Measurements from ENCODE around the gene IFNA2. TPM values are rescaled to one million over a fixed set of nuclear protein-coding genes. Genes with fewer than 3 reads are reported as not detected.
A peak's percentile ranks its signal among the peaks of the same experiment; 100 is the strongest.

The IFNA2 gene
- total and polyA plus RNA-seq, 2 donors, result not detected

GRCh38 chr9:21357479-21358460 is 27.4 kb downstream of the IFNA2 start:
- 41% methylated on average over 7 of the region's 7 CpGs for WGBS

GRCh38 chr9:21350787-21351186 is 34.4 kb downstream of the IFNA2 start, which contains the start of gene IFNA6:
Gene IFNA6 (minus strand): TSS chr9:21350887. CDS start chr9:21350887, 0 bp downstream.
- Histone ChIP-seq H3K4me1 (ENCODE audit: control insufficient read depth in 2 of 2, insufficient read depth in 2 of 2, low read length in 2 of 2) (no peaks in the 10 kb centered on the region), H3K27me3 (ENCODE audit: control insufficient read depth in 2 of 2, insufficient read depth in 1 of 2, low read length in 1 of 2) (no peaks in the 10 kb centered on the region), H3K36me3 (ENCODE audit: control insufficient read depth in 2 of 2, insufficient read depth in 2 of 2, low read length in 1 of 2) (no peaks in the 10 kb centered on the region), H3K4me3 (ENCODE audit: low read length in 2 of 2) (no peak within 1 kb of the TSS), H3K9me3 (ENCODE audit: control insufficient read depth in 2 of 2, insufficient read depth in 1 of 2, low read length in 1 of 2) (no peaks in the 10 kb centered on the region), H3K27ac (ENCODE audit: low read depth in 1 of 2, low read length in 1 of 2) (no peak within 1 kb of the TSS)
- no peak for DNase-seq (ENCODE audit: low read depth in 6 of 9, low spot score in 9 of 9)
- WGBS, result 97% methylated on average over 1 of the region's 1 CpG

More at GRCh38 chr9:21357479-21358460, 27.4 kb downstream of the IFNA2 start:
- no peak overlapping the region for H3K27ac ChIP-seq (ENCODE audit: low read depth in 1 of 2, low read length in 1 of 2)
- DNase-seq (ENCODE audit: low read depth in 6 of 9, low spot score in 9 of 9), result peak in 6 of 9 donors; percentile 9 to 63 (median 24)
- H3K9me3 ChIP-seq (ENCODE audit: control insufficient read depth in 2 of 2, insufficient read depth in 1 of 2, low read length in 1 of 2), result no peaks in the 10 kb centered on the region
- H3K27me3 ChIP-seq (ENCODE audit: control insufficient read depth in 2 of 2, insufficient read depth in 1 of 2, low read length in 1 of 2), result no peaks in the 10 kb centered on the region
- H3K4me3 ChIP-seq (ENCODE audit: low read length in 2 of 2), result no peak overlapping the region
- peaks cover 0 to 3% of the 10 kb centered on the region in 2 donors for H3K4me1 ChIP-seq (ENCODE audit: control insufficient read depth in 2 of 2, insufficient read depth in 2 of 2, low read length in 2 of 2)
- H3K36me3 ChIP-seq (ENCODE audit: control insufficient read depth in 2 of 2, insufficient read depth in 2 of 2, low read length in 1 of 2), result no peaks in the 10 kb centered on the region

GRCh38 chr9:21348430-21348970 is 36.7 kb downstream of the IFNA2 start:
- DNase-seq (ENCODE audit: low read depth in 6 of 9, low spot score in 9 of 9), result no peak
- H3K4me1 ChIP-seq (ENCODE audit: control insufficient read depth in 2 of 2, insufficient read depth in 2 of 2, low read length in 2 of 2), result no peaks in the 10 kb centered on the region
- no peaks in the 10 kb centered on the region for H3K36me3 ChIP-seq (ENCODE audit: control insufficient read depth in 2 of 2, insufficient read depth in 2 of 2, low read length in 1 of 2)
- WGBS, result 94% methylated on average over 3 of the region's 3 CpGs
- H3K4me3 ChIP-seq (ENCODE audit: low read length in 2 of 2), result no peak overlapping the region
- H3K27ac ChIP-seq (ENCODE audit: low read depth in 1 of 2, low read length in 1 of 2), result no peak overlapping the region
- H3K9me3 ChIP-seq (ENCODE audit: control insufficient read depth in 2 of 2, insufficient read depth in 1 of 2, low read length in 1 of 2), result no peaks in the 10 kb centered on the region
- H3K27me3 ChIP-seq (ENCODE audit: control insufficient read depth in 2 of 2, insufficient read depth in 1 of 2, low read length in 1 of 2), result no peaks in the 10 kb centered on the region

DNA sequence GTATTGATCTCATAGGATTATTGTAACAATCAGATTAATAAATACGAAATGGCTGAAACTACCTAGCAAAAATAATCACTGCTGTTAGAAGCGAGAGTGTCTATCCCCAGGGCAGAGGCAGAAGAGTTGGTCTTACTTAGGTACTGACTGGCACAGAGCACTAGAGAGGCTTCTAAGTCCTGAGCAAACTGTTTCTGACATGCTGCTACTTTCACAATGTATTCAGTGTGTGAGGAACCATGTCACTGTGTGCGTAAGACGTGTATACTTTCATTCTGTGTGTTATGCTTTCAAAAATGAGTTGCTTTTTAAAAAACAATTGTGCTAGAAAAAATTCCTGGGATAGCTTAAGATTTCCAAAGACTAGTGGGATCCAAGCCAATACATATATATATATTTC is 44.5 kb downstream of the IFNA2 start:
- no peaks in the 10 kb centered on the region for H3K36me3 ChIP-seq (ENCODE audit: control insufficient read depth in 2 of 2, insufficient read depth in 2 of 2, low read length in 1 of 2)
- 98% methylated on average over 4 of the region's 4 CpGs for WGBS
- no peaks in the 10 kb centered on the region for H3K4me1 ChIP-seq (ENCODE audit: control insufficient read depth in 2 of 2, insufficient read depth in 2 of 2, low read length in 2 of 2)
- no peaks in the 10 kb centered on the region for H3K27me3 ChIP-seq (ENCODE audit: control insufficient read depth in 2 of 2, insufficient read depth in 1 of 2, low read length in 1 of 2)
- DNase-seq (ENCODE audit: low read depth in 6 of 9, low spot score in 9 of 9), result no peak
- no peak overlapping the region for H3K4me3 ChIP-seq (ENCODE audit: low read length in 2 of 2)
- H3K9me3 ChIP-seq (ENCODE audit: control insufficient read depth in 2 of 2, insufficient read depth in 1 of 2, low read length in 1 of 2), result no peaks in the 10 kb centered on the region
- no peak overlapping the region for H3K27ac ChIP-seq (ENCODE audit: low read depth in 1 of 2, low read length in 1 of 2)

DNA sequence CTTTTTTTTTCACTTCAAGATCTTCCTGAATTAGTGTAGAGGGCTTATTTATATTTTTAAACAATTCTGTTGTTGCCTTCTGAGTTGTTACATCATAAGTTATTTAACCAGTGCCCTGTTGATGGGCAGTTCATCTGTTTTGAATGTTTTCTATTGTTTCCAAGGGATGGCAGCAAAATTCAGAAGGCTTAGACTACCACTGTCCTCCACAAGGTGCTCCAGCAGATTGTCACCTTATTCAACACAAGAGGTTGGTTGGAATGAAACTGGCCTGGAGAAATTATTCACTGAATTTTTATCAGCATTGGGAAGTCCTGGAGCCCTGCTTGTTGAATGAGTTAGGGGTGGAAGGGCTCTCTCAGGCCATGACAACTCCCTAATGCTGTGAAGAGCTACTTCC is 48.7 kb downstream of the IFNA2 start:
- DNase-seq (ENCODE audit: low read depth in 6 of 9, low spot score in 9 of 9), result no peak
- peaks cover 0 to 8% of the 10 kb centered on the region in 2 donors for H3K36me3 ChIP-seq (ENCODE audit: control insufficient read depth in 2 of 2, insufficient read depth in 2 of 2, low read length in 1 of 2)
- H3K27ac ChIP-seq (ENCODE audit: low read depth in 1 of 2, low read length in 1 of 2), result no peak overlapping the region
- peaks cover 13 to 14% of the 10 kb centered on the region in 2 donors for H3K4me1 ChIP-seq (ENCODE audit: control insufficient read depth in 2 of 2, insufficient read depth in 2 of 2, low read length in 2 of 2)
- no peaks in the 10 kb centered on the region for H3K9me3 ChIP-seq (ENCODE audit: control insufficient read depth in 2 of 2, insufficient read depth in 1 of 2, low read length in 1 of 2)
- H3K4me3 ChIP-seq (ENCODE audit: low read length in 2 of 2), result no peak overlapping the region
- no peaks in the 10 kb centered on the region for H3K27me3 ChIP-seq (ENCODE audit: control insufficient read depth in 2 of 2, insufficient read depth in 1 of 2, low read length in 1 of 2)

DNA sequence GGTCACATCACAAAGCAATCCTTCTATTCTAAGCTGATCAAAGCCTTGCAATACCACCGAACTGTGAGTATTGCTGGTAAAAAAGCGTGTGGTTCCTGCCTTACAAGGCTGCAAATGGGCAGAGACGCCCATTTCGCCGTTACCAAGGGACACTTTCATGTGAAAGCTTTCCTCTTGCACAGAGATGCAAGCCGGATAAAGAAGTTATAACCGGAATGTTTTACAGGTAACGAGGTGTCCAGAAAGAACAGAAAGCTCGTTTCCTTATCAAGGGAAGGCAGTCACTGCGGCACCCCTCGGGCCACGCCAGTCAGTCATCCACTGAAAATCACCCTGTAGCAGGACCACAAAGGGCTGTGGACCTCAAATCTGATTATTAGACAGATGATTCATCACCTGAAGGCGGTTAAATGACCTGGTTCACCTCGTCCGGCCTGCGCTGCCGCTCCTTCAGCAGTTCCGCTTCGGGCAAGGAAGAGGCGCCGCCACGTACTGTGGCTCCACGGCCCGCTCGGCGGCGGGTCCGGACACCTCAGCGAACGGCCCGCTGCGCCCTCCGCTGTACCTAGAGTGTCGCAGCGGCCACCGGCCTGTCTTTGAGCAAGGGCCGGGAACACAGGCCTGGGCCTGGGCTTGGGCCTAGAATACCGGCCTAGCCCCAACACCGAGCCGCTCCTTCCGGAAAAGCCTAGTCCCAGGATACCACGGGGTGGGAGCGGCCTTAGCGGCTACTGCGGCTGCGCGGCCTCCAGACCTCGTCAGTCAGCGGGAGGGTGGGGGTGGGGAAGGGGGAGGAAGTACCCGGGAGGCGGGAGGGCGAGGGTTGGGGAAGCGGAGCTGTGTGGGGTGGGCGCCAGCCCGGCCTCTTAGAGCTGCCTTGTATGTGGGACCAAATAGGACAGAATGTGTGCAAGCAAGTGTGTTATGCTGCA is 50.2 kb downstream of the IFNA2 start, which contains the start of gene KLHL9:
KLHL9 (minus strand) TSS at position 704 of the 932 bp plus-strand sequence; CDS start at position 159, 545 bp downstream.
- H3K9me3 ChIP-seq (ENCODE audit: control insufficient read depth in 2 of 2, insufficient read depth in 1 of 2, low read length in 1 of 2), result no peaks in the 10 kb centered on the region
- H3K27ac ChIP-seq (ENCODE audit: low read depth in 1 of 2, low read length in 1 of 2), result peak within 1 kb of the TSS; percentile 91 to 96
- H3K4me1 ChIP-seq (ENCODE audit: control insufficient read depth in 2 of 2, insufficient read depth in 2 of 2, low read length in 2 of 2), result peaks cover 13 to 14% of the 10 kb centered on the region in 2 donors
- under 1% methylated on average over 55 of the region's 55 CpGs for WGBS
- H3K27me3 ChIP-seq (ENCODE audit: control insufficient read depth in 2 of 2, insufficient read depth in 1 of 2, low read length in 1 of 2), result no peaks in the 10 kb centered on the region
- peak within 1 kb of the TSS; percentile 92 to 99 for H3K4me3 ChIP-seq (ENCODE audit: low read length in 2 of 2)
- DNase-seq (ENCODE audit: low read depth in 6 of 9, low spot score in 9 of 9), result peak; percentile 73 to 93 (median 85)
- H3K36me3 ChIP-seq (ENCODE audit: control insufficient read depth in 2 of 2, insufficient read depth in 2 of 2, low read length in 1 of 2), result peaks cover 0 to 8% of the 10 kb centered on the region in 2 donors

Other genes starting within 250 kb of the IFNA2 start
- gene IFNW1, start 243.6 kb downstream of the IFNA2 start, total RNA-seq, result not detected
- gene IFNW1, start 243.6 kb downstream of the IFNA2 start, polyA plus RNA-seq, result not detected
- gene IFNA21, start 218.7 kb downstream of the IFNA2 start, total RNA-seq, result not detected
- 0.02 TPM for gene IFNA21, start 218.7 kb downstream of the IFNA2 start, polyA plus RNA-seq
- gene IFNA4, start 197.8 kb downstream of the IFNA2 start, total RNA-seq, result not detected
- gene IFNA4, start 197.8 kb downstream of the IFNA2 start, polyA plus RNA-seq, result not detected
- not detected for gene IFNA7, start 183.2 kb downstream of the IFNA2 start, total RNA-seq
- not detected for gene IFNA7, start 183.2 kb downstream of the IFNA2 start, polyA plus RNA-seq
- gene IFNA10, start 178.3 kb downstream of the IFNA2 start, total RNA-seq, result not detected
- gene IFNA10, start 178.3 kb downstream of the IFNA2 start, polyA plus RNA-seq, result not detected
- gene IFNA16, start 168.1 kb downstream of the IFNA2 start, total RNA-seq, result not detected
- not detected for gene IFNA16, start 168.1 kb downstream of the IFNA2 start, polyA plus RNA-seq
- gene IFNA17, start 157.2 kb downstream of the IFNA2 start, total RNA-seq, result not detected
- not detected for gene IFNA17, start 157.2 kb downstream of the IFNA2 start, polyA plus RNA-seq
- not detected for gene IFNA14, start 145.4 kb downstream of the IFNA2 start, total RNA-seq
- gene IFNA14, start 145.4 kb downstream of the IFNA2 start, polyA plus RNA-seq, result not detected
- gene IFNA5, start 80.1 kb downstream of the IFNA2 start, total RNA-seq, result not detected
- not detected for gene IFNA5, start 80.1 kb downstream of the IFNA2 start, polyA plus RNA-seq
- gene KLHL9, start 50.0 kb downstream of the IFNA2 start, total RNA-seq, result 24.8 TPM
- 14.4 TPM for gene KLHL9, start 50.0 kb downstream of the IFNA2 start, polyA plus RNA-seq
- gene IFNA6, start 34.5 kb downstream of the IFNA2 start, total RNA-seq, result not detected
- not detected for gene IFNA6, start 34.5 kb downstream of the IFNA2 start, polyA plus RNA-seq
- gene IFNA13, start 17.3 kb downstream of the IFNA2 start, total RNA-seq, result not detected
- gene IFNA13, start 17.3 kb downstream of the IFNA2 start, polyA plus RNA-seq, result 0.02 TPM
- gene IFNA8, start 23.7 kb upstream of the IFNA2 start, total RNA-seq, result not detected
- not detected for gene IFNA8, start 23.7 kb upstream of the IFNA2 start, polyA plus RNA-seq
- gene IFNA1, start 55.0 kb upstream of the IFNA2 start, total RNA-seq, result not detected
- 0.05 TPM for gene IFNA1, start 55.0 kb upstream of the IFNA2 start, polyA plus RNA-seq
- gene IFNE, start 96.9 kb upstream of the IFNA2 start, total RNA-seq, result 0.09 TPM
- gene IFNE, start 96.9 kb upstream of the IFNA2 start, polyA plus RNA-seq, result 0.41 TPM

Data from thymus (tissue), 11 donors.